ENCODE results near the gene PHLDA1.

Gene PHLDA1

GRCh38 chr12:76031081-76031413 lies 529 bp downstream of the PHLDA1 start:
- H3K27ac ChIP-seq = peak overlapping the region; percentile 78
- TF ChIP-seq CTCF (IDR thresholded peaks at IDR 0.05) (no peak), ZFX (IDR thresholded peaks at IDR 0.05; ENCODE audit: borderline replicate concordance) (no peak)

- peak overlapping the region; percentile 78 for H3K27ac ChIP-seq
Observed at GRCh38 chr12:76030341-76031080, 1.1 kb downstream of the PHLDA1 start.

GRCh38 chr12:76029982-76030340 lies 1.6 kb downstream of the PHLDA1 start:
- TF ChIP-seq CTCF (IDR thresholded peaks at IDR 0.05) (no peak), ZFX (IDR thresholded peaks at IDR 0.05; ENCODE audit: borderline replicate concordance) (no peak)
- no peak overlapping the region for H3K27ac ChIP-seq

More at GRCh38 chr12:76030341-76031080, 1.1 kb downstream of the PHLDA1 start:
- TF ChIP-seq ZFX (IDR thresholded peaks at IDR 0.05; ENCODE audit: borderline replicate concordance) (no peak), CTCF (IDR thresholded peaks at IDR 0.05) (no peak)

GRCh38 chr12:76028571-76029277 lies 2.9 kb downstream of the PHLDA1 start:
- no peak for TF ChIP-seq ZFX (IDR thresholded peaks at IDR 0.05; ENCODE audit: borderline replicate concordance)
- no peak for TF ChIP-seq CTCF (IDR thresholded peaks at IDR 0.05)
- no peak overlapping the region for H3K27ac ChIP-seq

GRCh38 chr12:76026643-76027063 lies 4.9 kb downstream of the PHLDA1 start:
- TF ChIP-seq CTCF (IDR thresholded peaks at IDR 0.05) (no peak), ZFX (IDR thresholded peaks at IDR 0.05; ENCODE audit: borderline replicate concordance) (no peak)
- no peak overlapping the region for H3K27ac ChIP-seq

GRCh38 chr12:76025601-76026575 lies 5.7 kb downstream of the PHLDA1 start:
- H3K27ac ChIP-seq = no peak overlapping the region
- TF ChIP-seq CTCF (IDR thresholded peaks at IDR 0.05) = no peak
- no peak for TF ChIP-seq ZFX (IDR thresholded peaks at IDR 0.05; ENCODE audit: borderline replicate concordance)
